Breast epithelium (tissue), 3 donors: ENCODE results near the gene AKAP9.

Experiments used
- POLR2A ChIP-seq: fragments of 450-650 bp; IDR thresholded peaks from one replicate; pipeline ENCODE4 v1.6.1; 2016; ENCODE audit warnings: antibody characterized with exemption, mild to moderate bottlenecking, moderate library complexity
- POLR2AphosphoS5 ChIP-seq, 3 donors: sonication (generic); formaldehyde crosslinking; IDR thresholded peaks; one replicate each; pipeline ENCODE4 v1.6.1; 2017; ENCODE audit warnings: antibody characterized with exemption in 3 of 3
- TF ChIP-seq, protein P1 (sequence below), 3 donors: fragments of 450-650 bp; IDR thresholded peaks; one replicate each; pipeline ENCODE4 v1.5.1; 2016 to 2017; ENCODE audit warnings: antibody characterized with exemption in 3 of 3, mild to moderate bottlenecking in 3 of 3, moderate library complexity in 3 of 3

DNA sequence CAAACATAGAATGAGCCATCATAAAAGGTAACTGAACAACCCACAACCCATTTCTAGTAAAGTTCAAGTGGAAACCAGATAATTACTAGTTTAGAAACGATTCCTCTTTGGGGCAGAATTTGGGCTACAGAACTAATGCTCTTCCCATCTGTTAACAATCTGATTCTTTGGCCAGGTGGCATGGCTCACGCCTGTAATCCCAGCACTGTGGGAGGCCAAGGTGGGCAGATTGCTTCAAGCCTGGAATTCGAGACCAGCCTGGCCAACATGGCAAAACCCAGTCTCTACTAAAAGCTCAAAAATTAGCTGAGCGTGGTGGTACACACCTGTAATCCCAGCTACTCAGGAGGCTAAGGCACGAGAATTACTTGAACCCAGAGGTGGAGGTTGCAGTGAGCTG lies 175.2 kb downstream of the AKAP9 start:
- TF ChIP-seq, protein P1, sequence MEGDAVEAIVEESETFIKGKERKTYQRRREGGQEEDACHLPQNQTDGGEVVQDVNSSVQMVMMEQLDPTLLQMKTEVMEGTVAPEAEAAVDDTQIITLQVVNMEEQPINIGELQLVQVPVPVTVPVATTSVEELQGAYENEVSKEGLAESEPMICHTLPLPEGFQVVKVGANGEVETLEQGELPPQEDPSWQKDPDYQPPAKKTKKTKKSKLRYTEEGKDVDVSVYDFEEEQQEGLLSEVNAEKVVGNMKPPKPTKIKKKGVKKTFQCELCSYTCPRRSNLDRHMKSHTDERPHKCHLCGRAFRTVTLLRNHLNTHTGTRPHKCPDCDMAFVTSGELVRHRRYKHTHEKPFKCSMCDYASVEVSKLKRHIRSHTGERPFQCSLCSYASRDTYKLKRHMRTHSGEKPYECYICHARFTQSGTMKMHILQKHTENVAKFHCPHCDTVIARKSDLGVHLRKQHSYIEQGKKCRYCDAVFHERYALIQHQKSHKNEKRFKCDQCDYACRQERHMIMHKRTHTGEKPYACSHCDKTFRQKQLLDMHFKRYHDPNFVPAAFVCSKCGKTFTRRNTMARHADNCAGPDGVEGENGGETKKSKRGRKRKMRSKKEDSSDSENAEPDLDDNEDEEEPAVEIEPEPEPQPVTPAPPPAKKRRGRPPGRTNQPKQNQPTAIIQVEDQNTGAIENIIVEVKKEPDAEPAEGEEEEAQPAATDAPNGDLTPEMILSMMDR (IDR thresholded peaks at IDR 0.05) = no peak
- no peak for TF ChIP-seq POLR2A
- no peak for TF ChIP-seq POLR2AphosphoS5 (IDR thresholded peaks at IDR 0.05)
